ENCODE data around the gene VWA8.

DNA sequence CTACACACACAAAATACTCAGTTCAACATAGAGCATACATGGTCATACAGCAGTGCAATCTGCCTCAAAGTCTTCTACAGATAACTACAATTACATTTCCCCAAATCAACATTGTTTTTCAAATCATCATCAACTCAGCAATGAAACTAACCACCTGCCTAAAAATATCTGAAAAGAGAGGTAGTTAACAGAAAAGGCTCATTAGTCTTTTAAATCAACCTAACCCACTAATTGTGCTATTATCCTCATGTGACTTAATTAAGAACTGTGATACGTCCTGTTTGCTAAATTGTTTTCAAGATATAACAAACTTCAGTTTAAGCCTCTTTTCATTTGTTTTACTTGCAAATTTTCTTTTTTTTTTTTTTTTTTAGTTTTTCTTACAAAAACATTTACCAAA is 65.4 kb downstream of the VWA8 start:
- TF ChIP-seq CTCF (IDR thresholded peaks at IDR 0.05; ENCODE audit: low read depth, low read length) (no peak), POLR2A (IDR thresholded peaks at IDR 0.05; ENCODE audit: extremely low read depth, insufficient read length) (no peak), MAX (IDR thresholded peaks at IDR 0.05; ENCODE audit: low read depth, low read length) (no peak), MYC (IDR thresholded peaks at IDR 0.05; ENCODE audit: low read depth, low read length) (no peak)

Measured in NB4 (cell line).